Stimulated activated CD8-positive, alpha-beta memory T cell treated with anti-CD3 and anti-CD28 coated beads, Interleukin-4, amount 100 ng/mL, for 4 hours (primary cell): ENCODE data around the gene FOXC2.
"Not testable (repeated sequence)": the region's sequence is repeated elsewhere in the genome, so short reads cannot be mapped to it uniquely, and the experiment has no call there.

ENCODE experiments used
- DNase-seq, 2 donors: peaks; one replicate each; pipeline ENCODE4 v3.0.0-alpha.2; 2020; ENCODE audit warnings: low read depth in 2 of 2, low spot score in 1 of 2

The FOXC2 gene

DNA sequence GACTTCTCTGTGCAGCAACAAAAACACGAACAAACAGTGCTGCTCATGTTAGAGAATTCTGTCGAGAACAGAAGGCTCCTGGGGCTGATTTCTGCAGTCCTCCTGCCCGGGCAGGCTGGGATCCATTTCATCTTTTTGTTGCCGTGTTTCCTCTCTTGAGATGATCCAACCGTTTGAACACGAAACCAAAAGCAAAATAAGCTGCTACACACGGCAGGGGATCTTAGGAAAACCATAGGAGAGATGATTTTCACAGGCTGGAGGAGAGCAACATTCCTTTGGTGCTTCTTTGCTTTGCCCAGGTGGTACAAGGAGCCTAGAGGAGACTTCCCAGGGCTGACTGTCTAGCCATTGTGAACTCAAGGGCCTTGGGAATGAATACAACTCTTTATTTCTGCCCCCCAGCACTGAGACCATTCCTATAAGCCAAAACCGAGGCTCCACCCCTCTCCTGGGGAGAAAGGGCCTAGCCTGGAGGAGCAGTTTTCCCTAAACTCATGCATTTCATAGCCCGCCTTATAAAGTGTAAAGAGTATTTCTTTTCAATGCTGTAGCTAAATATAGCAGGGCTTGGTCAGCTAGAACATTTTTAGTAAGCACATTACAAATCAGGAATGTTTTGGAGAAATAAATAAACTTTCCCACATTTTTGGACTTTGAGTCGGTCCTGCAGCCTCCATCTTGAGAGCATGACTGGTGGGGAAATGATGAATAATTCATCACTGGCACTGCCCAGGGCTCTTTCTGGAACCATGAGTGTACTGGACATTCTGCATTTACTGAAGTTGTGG is 19.4 kb downstream of the FOXC2 start:
- no peak for DNase-seq

DNA sequence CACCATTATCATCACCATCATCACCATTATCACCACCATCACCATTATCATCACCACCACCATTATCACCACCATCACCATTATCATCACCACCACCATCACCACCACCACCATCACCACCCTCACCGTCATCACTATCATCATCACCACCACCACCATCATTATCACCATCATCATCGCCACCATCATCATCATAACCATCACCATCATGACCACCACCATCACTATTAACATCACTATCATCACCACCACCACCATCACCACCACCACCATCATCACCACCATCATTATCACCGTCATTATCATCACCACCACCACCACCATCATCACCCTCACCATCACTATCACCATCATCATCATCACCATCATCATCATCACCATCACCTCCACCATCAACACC is 20.9 kb downstream of the FOXC2 start:
- DNase-seq: no peak

DNA sequence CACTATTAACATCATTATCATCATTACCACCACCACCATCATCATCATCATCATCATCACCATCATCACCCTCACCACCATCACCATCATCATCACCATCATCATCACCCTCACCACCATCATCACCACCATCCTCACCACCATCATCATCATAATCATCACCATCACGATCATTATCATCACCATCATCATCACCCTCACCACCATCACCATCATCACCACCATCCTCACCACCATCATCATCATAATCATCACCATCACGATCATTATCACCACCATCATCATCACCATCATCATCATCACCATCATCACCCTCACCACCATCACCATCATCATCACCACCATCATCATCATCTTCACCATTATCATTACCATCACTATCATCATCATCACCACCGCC is 21.3 kb downstream of the FOXC2 start:
- DNase-seq: not testable (repeated sequence)

DNA sequence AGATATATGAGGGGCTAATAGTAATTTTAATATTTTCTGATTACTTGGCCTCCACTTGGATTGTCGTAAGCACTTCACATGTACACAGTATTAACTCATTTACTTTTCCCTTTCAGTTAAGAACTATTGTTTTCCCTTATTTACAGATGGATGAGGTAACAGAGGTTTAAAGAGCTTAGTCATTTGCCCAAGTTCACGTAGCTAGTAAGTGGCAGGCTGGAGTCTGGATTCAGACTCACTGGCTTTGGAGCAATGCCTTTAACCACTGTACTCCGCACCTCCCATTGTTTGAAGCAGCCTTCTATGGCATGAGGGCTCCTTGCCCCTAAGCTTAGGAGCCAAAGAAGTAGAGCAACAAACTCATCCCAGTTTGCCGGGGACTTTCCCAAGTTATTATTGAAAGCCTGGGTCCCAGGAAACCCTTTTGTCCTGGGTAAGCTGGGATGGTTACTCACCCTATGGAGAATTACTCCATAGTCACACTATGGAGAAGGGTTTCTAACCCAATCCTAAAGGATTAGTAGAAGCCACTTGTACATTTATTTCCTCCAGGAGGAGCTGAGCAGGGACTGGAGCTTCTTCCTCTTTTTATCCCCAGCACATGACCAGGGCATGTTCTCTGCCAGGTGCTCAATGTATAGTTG is 24.0 kb downstream of the FOXC2 start:
- DNase-seq: no peak

DNA sequence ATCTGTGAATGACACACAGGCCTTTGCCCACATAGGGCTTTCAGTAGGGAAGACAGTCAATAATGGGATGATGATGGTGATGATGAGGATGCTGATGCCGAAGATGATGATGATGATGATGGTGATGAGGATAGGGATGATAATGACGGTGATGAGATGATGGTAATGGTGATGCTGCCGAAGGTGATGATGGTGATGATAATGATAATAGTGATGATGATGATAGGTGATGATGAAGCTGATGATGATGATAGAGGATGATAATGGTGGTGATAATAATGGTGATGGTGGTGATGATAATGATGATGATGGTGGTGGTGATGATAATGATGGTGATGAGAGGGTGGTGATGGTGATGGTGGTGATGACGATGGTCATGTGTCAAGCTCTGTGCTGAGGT is 24.6 kb downstream of the FOXC2 start:
- DNase-seq: no peak

DNA sequence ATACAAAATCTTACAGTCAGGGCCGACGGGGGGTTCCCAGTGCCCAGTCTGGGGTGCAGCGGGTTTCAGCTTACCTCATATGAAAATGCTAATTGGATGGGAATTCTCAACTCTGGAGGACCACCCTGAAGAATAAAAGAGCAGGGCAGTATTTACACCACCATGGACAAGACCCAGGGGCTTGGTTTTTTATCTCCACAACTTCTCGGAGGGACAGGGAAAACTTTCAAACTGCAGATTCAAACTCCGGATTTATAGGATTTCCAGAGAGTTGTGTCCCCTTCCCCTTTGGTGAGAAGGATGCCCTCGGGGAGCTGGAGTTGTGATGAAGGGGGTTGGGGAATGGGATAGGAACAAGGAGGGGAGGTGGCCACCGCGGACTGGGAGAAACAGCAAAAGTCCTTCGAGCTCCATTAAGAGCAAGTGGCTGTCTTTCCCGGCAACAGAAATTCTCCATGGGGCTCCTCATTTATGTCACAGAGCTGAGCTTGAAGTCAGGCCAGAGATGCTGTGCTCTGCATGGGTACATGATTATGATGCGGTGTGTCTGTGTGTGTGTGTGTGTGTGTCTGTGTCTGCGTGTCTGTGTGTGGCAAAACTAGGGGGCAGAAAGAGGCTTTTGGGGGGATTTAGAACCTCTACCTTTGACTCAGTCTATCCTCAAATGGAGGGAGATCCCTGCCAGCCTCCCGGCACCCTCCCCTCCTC is 27.4 kb downstream of the FOXC2 start:
- no peak for DNase-seq

DNA sequence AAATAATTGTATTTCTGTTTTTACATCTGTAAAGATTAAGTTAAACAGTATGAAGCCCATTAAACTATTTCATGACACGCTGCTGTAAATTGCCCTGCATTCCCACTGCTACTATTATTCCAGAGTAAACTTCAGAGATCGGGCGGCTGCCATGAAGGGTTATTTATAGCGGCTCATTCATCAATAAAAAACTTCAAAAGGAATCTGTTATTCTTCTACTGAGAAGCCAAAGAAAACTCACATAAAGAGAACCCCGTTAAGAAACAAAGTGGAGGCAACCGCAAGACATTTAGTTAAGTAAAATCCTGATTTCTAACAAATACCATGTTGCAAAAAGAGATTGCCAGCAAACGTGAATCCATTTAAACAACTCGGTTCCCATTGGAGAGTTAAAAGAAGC is 28.1 kb downstream of the FOXC2 start:
- DNase-seq: no peak

DNA sequence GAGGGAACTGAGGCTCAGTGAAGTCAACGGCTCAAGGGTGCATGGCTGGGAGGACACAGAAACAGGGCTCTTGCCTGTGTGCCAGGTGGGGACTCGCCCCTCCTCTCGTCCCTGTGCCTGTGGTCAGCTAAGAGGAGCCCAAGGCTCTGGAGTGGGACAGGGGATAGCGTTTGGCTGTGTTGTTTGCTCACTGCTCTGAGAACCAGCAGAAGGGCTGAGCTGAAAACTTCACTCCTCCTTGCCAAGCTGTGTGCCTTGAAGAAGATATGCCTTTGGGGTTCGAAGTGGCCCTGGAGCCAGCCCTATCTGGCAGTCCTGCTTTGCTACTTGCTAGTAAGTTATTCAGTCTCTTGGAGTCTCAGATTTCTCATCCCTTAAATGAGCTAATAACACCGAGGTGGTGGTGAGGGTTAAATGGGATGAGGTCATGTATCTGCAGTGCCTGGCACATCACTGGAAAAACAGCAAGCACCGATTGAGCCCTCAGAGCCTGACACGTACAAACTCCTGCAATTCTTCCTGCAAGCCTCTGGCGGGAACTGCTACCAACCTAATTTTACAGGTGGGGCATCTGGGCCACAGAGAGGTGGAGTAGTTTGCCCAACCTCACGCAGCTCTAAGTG is 29.5 kb downstream of the FOXC2 start:
- DNase-seq: no peak

DNA sequence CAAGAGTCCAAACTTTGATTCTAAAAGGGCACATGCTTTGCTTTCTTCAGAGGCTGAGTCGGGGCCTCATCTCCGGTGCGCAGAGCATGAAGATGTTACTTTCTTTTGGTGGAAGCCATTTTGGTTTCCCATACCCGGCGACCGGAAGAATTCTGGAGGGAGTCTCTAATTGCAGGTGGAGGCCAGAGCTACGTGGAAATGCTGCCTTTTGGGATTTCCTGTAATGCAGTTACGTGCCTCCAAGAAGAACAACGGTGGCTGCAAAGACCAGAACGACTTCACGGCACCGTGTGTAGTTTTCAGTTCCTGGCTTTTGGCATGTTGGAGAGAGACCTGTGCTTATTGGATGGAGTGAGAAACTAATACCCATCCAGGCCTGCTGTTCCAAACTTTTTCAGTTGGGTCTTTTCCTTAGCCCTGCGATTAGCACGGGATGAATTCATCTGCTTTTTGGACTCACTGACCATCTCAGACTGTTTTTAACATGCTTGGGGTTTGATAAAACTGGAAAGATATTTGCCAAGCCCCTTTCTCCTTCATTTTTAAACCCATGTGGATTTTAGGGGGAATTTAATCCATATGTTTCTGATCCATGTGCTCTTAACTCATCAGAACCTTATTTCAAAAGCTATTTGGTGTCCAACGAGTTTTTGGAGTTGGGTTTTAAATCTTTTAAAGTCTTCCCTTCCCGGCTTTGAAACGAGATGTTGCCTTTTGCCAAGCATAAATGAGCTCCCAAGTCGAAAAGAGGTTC is 30.7 kb downstream of the FOXC2 start:
- DNase-seq: no peak

DNA sequence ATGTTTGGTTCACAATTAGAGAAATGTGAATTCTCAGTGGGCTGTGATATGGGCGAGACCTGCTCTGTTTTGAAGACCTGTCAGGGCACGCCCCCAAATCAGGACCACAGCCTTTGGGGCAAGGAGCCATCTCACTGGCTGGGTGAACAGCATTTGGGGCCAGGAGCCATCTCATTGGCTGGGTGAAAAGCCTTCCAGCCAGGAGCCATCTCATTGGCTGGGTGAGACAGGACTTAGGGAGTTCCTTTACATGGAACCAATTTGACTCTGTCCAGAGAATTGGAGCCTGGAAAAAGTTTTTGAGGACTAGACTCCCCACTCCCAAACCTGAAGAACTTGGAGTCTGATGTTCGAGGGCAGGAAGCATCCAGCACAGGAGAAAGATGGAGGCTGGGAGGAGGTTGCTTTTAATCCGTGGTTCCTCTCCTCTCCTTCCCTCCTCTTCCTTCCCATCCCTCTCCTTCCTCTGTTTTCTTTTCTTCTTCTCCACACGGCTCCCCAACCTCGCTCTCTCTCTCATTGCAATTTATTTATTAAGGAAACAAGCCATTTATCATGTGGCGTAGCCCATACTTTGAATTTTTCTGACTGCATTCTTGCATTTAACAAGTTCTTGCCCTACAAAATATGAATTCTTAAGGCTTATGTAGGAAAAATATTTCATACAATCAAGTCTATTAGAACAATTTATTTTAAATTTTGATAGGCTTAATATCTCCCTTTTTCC is 31.4 kb downstream of the FOXC2 start:
- no peak for DNase-seq

DNA sequence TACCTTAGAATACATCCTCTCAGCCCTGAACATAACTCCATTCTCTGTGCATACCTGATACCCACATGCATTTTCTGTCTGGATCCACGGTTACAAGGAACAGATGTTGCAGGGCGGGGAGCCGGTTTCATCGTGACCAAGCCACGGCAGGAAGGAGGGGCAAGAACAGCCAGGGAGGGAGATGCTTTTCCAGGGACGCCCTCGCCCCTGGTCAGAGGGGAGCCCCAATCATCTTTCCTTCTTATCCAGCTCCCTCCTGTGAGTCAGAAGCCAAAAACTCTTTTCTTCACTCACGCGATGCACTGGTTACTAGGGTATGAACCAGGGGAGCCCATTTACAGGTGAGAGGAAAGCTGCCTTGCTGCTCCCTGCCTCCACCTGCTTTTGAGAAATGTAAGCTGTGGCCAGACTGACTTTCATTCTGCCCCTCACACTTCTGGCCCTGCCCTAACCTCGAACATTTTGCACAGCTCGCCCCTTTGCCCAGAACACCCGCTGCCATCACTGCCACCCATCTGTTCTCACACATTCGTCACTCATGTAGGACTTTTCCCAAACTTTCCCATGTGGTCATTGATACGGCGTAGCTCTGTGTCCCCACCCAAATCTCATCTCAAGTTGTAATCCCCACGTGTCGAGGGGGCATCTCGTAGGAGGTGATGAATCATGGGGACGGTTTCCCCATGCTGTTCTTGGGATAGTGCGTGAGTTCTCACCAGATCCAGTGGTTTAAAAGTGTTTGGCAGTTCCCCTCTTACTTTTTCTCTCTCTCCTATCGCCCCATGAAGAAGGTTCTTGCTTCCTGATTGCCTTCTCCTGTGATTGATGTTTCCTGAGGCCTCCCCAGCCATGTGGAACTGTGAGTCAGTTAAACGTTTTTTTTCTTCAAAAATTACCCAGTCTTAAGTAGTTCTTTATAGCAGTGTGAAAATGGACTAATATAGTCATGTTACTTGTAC is 32.3 kb downstream of the FOXC2 start:
- no peak for DNase-seq

DNA sequence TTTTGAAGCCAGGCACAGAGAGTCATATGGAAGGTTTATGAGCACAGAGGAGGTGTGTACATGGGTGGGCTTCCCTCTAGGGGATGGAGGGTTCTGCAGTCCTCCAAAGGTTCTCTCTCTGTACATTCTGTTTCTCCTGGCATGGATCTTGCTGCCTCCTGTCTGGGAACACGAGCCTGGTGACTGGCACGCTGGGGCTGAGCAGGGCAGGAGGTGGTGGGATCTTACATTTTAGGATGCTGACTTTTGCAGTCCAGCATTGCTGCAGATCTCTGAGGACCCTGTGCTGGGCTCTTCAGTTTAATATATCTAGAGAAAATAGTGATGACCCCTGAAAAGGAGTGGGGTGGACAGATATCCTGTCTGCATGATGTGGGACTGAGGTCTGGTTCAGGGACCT is 34.7 kb downstream of the FOXC2 start:
- DNase-seq: no peak

DNA sequence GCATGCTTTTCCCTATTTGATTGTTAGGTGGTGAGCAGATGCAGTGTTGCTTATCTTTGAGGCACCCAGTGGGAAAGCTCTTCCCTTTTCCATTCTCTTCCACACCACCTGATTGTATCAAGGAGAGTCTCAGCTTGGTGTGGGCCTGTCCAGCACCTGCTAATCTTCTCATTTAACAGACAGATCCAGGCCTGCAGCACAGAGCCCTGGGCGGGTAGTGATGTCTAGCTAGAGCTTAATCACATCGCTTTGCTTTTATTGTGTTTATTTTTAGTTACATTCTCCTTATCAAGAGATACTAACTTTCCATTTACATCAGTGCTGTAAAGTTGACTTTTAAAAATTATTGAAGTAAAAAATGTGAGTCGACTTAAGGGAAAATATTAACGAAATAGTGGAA is 35.9 kb downstream of the FOXC2 start:
- no peak for DNase-seq

DNA sequence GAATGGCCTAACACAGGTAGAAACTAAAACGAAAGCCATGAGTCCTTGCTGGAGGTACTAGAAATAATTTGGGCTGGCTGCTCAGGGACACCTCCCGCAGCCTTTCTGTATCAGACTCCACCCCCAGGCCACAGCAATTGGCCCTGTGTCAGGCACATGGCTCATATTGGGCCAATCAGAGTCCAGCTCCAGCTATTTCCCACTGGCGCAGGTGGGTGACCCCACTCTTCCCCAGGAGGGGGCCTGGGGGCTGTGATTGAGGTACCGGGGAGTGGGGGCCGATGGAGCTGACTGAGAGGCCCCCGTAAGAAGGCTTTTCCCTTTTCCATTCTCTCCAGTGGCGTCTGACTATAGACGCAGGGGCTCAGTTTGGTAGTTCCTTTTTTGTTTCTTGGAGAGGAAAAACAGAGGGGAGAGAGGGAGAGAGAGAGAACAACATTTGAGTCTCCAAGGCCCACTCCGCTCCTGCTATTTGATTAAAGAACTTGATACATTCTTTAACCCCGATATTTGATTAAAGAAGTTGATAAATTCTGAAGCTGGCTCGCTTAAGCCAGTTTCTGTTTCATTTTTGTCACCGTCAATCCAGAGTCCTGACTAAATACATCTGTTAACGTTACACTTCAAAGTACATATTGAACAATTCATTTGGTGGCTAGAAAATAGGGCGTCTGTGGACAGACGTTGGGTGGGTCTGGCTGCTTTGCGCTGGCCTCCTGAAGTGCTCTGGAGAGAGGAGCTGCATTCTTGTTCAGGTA is 38.0 kb downstream of the FOXC2 start:
- peak in 1 of 2 donors; percentile 16 for DNase-seq

DNA sequence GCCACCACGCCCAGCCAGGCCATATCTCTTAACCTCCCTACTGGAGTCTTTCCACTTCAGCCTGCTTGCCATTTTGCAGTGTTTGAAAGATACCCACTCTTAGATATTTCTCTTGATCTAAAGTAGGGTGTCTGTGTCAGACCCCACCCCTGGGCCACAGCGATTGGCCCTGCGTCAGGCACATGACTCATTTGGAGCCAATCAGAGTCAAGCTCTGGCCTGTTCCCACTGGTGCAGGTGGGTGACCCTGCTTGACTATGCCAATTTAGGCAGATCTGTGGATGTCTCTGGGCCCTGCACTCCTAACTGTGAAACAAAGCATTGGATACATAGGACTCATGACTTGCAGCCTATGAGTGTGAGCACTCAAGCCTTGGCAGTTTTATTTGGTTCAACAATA is 39.3 kb downstream of the FOXC2 start:
- no peak for DNase-seq

DNA sequence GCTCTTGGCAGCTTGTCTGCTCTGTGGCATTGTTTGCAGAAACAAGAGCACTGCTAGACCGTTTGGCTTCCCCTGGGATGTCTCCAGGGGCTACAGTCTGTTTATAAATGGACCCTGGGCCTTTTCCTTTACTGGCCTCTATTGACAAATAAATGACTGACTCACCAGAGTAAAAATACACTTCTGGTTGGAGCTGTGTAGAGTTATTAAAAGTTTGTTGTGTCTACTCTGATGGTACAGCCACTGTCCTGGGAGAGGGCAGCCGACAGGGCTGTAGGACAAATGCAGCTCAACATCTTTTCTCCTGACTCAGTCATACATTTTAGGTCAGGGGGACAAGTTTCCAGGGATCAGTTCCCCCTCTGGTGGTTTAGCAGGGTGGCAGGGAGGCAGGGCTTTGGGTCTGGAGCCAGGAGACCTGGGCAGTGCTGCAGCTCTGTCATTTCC is 41.7 kb downstream of the FOXC2 start:
- DNase-seq: no peak

DNA sequence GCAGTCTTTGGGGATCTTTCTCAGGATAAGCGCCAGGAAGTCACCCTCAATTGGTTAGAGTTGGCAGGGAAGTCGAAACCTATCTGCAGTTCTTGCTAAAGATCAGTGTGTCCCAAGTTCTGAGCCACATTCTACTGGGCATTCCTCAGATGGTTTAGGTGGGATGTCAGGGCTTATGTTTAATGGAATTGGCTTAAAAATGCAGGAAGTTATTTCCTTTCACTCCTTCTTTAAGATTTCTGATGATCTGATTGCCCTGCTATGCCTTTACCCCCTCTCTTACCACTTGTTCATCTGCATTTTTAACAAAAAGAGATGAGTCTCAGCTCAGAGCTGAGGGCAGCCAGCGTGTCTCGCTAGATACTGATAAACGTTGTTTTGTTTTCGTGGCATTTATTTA is 42.5 kb downstream of the FOXC2 start:
- no peak for DNase-seq

DNA sequence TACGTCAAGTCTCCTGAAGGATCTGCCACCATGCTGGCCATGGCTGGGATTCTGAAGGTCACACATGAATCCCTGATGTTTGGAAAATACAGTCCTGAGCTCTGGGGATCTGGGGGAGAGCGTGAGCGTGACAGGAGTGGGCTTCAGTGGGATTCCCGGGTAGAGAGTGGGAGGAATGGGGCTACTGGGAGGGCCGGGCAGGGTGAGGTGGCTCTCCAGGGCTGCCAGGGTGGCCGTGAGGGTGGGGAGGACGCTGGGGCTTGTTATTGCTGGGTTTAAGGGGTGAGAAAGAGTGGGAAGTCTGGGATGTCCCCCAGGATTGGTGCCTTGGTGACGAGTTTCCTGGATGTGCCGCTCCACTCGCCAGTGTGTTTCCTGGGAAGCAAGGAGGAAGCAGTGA is 43.0 kb downstream of the FOXC2 start:
- DNase-seq: no peak
